GM06990 (cell line): ENCODE data around the gene RPS6KA5.
"Not testable (repeated sequence)": the region's sequence is repeated elsewhere in the genome, so short reads cannot be mapped to it uniquely, and the experiment has no call there.

Source experiments
- DNase-seq: peaks from one replicate; pipeline ENCODE4 v3.0.0-alpha.2; 2011; ENCODE audit not compliant: insufficient read length; ENCODE audit errors: extremely low read depth
- H3K27me3 ChIP-seq: replicated peaks from 2 replicates; pipeline ENCODE4 v1.6.0; 2011; ENCODE audit warnings: low read length; ENCODE audit not compliant: control insufficient read depth, insufficient read depth
- H3K36me3 ChIP-seq: 2 replicates; pipeline ENCODE4 v1.5.1; 2011; ENCODE audit warnings: low read length; ENCODE audit not compliant: control insufficient read depth, insufficient read depth
- H3K4me3 ChIP-seq: replicated peaks from 2 replicates; pipeline ENCODE4 v1.5.1; 2011; ENCODE audit warnings: low read depth, mild to moderate bottlenecking, control low read depth, low read length
- TF ChIP-seq, protein P1 (sequence below): IDR thresholded peaks from 2 replicates; pipeline ENCODE4 v1.5.1; 2011; ENCODE audit warnings: low read length, control low read depth, mild to moderate bottlenecking, inconsistent platforms; ENCODE audit not compliant: insufficient read depth, poor library complexity, severe bottlenecking

Gene RPS6KA5

DNA sequence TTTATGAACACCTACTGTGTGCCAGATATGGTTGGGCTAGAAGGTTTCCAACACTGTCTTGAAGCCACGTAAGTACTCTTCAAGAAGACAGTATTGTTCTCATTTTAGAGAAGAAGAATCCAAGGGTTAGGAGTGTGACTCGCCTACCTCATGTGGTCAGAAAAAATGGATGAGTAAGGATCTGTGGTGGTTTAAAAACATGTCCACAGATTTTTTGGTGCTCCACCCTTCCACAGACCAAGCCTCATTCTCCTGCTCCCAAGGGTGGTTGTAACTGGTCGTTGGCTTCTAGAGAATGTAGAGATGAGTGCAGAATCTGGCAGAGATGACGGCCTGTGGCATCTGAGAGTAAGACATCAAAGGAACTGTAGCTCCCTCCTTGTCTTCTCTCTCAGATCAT is 213.9 kb downstream of the RPS6KA5 start:
- Histone ChIP-seq H3K27me3 (no peaks in the 10 kb centered on the region), H3K4me3 (no peak overlapping the region), H3K36me3 (no peaks in the 10 kb centered on the region)
- TF ChIP-seq, protein P1, sequence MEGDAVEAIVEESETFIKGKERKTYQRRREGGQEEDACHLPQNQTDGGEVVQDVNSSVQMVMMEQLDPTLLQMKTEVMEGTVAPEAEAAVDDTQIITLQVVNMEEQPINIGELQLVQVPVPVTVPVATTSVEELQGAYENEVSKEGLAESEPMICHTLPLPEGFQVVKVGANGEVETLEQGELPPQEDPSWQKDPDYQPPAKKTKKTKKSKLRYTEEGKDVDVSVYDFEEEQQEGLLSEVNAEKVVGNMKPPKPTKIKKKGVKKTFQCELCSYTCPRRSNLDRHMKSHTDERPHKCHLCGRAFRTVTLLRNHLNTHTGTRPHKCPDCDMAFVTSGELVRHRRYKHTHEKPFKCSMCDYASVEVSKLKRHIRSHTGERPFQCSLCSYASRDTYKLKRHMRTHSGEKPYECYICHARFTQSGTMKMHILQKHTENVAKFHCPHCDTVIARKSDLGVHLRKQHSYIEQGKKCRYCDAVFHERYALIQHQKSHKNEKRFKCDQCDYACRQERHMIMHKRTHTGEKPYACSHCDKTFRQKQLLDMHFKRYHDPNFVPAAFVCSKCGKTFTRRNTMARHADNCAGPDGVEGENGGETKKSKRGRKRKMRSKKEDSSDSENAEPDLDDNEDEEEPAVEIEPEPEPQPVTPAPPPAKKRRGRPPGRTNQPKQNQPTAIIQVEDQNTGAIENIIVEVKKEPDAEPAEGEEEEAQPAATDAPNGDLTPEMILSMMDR: no peak
- DNase-seq: no peak

DNA sequence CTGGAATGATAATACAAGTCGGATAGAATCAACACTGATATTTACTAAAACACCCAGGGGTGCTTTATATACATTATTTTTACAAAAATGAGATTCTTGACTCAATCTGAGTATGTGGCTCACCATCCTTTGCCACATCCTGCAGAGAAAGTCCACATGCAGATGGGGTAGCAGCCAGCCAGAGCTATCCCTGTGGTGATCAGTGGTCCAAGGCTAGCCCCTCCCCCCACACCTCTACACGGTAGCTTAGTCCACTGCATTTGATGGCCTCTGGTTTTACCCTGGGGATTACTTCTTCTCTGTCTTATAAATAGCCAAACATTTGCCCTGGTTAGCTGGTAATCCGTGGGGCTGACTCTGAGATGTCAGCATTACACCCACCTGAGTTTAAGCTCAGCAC is 216.1 kb downstream of the RPS6KA5 start:
- no peak for DNase-seq
- H3K36me3 ChIP-seq: no peaks in the 10 kb centered on the region
- TF ChIP-seq, protein P1: no peak
- H3K4me3 ChIP-seq: no peak overlapping the region
- no peaks in the 10 kb centered on the region for H3K27me3 ChIP-seq

DNA sequence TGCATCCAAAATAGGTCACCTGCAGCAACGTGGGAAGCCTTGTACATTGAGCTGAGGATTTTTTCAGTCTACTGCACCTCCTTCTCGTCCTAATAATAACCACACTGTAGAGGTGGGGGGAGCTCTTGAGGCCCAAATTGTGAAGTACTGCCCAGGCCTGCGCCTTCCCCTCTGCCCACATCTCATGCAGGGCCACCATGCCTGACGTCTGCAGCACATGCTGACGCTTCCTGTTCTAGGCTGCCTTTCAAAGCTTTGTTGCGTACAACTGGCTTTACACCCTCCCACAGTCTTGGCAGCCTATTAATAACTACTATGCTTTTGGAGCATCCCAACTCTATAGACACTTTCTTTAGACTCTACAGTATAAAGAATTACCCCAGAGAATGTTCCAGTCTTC is 217.7 kb downstream of the RPS6KA5 start:
- TF ChIP-seq, protein P1: no peak
- H3K27me3 ChIP-seq: no peaks in the 10 kb centered on the region
- no peaks in the 10 kb centered on the region for H3K36me3 ChIP-seq
- H3K4me3 ChIP-seq: no peak overlapping the region
- DNase-seq: no peak

DNA sequence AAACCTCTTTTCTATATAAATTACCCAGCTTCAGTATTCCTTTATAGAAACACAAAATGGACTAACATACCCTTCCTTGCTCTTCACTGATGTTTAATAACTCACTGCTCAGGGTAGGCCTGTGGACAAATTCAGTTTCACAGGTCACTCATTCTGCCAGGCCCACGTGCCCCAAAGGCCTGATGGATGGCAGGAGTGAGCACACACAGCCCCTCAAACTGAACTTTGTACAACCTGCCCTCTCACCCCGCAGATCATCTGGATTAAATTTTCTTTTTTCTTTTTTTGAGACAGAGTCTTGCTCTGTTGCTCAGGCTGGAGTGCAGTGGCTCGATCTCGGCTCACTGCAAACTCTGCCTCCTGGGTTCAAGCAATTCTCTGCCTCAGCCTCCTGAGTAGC is 219.8 kb downstream of the RPS6KA5 start:
- H3K4me3 ChIP-seq, H3K36me3 ChIP-seq, DNase-seq, H3K27me3 ChIP-seq: not testable (repeated sequence)

DNA sequence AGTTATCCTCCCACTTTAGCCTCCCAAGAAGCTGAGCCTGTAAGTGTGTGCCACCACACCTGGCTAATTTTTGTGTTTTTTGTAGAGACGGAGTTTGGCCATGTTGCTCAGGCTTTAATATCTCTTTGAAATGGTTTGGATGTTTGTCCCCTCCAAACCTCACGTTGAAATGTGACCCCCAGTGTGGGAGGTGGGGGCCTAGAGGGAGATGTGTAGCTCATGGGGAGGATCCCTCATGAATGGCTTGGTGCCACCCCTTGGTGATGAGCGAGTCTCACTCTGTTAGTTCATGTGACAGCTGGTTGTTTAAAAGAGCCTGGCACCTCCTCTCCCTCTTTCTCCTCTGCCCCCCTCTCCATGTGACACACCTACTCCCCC is 220.6 kb downstream of the RPS6KA5 start:
- no peaks in the 10 kb centered on the region for H3K36me3 ChIP-seq
- TF ChIP-seq, protein P1: no peak
- no peaks in the 10 kb centered on the region for H3K27me3 ChIP-seq
- no peak for DNase-seq
- no peak overlapping the region for H3K4me3 ChIP-seq

DNA sequence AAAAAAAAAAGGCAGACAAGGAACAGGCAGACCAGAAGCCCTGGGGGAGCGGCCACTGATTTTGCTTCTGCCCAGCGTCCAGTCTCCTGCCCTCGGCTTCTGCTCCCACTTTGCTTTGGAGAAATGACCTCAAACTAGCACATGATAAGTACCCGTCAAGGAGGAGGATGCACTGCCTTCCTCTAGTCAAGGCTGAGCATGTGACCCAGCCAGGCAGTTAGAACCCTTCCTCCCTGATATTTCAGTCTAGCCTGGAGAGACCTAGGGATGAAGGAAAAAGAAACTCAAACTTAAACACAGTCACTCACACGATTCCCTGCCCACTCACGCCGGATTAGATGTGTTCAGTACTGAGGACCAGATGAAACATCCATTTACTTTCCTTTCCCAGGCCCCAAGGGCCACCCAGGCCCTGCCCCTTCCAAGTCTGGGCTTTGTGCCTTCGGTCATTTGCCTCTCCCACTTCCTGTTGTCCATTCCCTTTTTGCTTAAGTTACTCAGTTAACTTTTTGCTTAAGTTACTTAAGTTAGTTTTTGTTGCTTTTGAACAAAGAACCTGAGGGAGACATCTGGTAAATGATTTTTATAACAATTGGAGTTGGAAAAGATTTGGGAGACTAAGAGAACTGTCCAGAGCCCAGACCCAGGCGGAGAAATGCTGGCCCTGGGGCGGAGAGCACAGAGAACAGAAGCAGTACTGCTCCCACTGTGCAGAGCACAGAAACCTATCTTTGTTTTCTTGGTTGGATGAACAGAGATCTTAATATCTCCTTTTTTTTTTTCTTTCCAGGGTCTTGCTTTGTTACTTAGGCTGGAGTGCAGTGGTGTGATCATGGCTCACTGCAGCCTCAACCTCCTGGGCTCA is 221.2 kb downstream of the RPS6KA5 start:
- no peaks in the 10 kb centered on the region for H3K36me3 ChIP-seq
- H3K4me3 ChIP-seq: no peak overlapping the region
- no peaks in the 10 kb centered on the region for H3K27me3 ChIP-seq
- TF ChIP-seq, protein P1: no peak
- no peak for DNase-seq

DNA sequence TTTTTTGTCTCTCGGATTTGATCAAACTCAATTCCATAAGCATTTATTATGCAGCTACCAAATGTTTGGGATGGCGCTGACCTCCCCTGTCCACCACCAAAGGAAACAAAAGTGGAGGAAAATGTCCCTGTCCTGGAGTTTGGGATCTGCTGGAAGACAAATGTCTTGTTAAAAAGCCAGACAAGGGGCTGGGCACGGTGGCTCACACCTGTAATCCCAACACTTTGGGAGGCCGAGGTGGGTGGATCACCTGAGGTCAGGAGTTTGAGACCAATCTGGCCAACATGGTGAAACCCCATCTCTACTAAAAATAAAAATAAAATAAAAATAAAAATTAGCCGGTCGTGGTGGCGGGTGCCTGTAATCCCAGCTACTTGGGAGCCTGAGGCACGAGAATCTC is 221.9 kb downstream of the RPS6KA5 start:
- DNase-seq, H3K36me3 ChIP-seq, H3K4me3 ChIP-seq, H3K27me3 ChIP-seq: not testable (repeated sequence)
